ENCODE data around the gene SSNA1.

- TF ChIP-seq YY1 (IDR thresholded peaks at IDR 0.05; ENCODE audit: insufficient read depth, insufficient read length) (no peak), ZNF274 (IDR thresholded peaks at IDR 0.05; ENCODE audit: low read depth, low read length) (no peak), SUZ12 (IDR thresholded peaks at IDR 0.05; ENCODE audit: extremely low read depth, insufficient read depth, insufficient read length) (no peak)
These were observed 39.5 kb downstream of the SSNA1 start for GRCh38 chr9:137227853-137228505.
